ENCODE data around the gene CNKSR1. TPM values are rescaled to one million over a fixed set of nuclear protein-coding genes. Genes with fewer than 3 reads are reported as not detected.

CNKSR1 gene
- polyA plus RNA-seq, 4 donors, result 9.4 to 24.4 (median 15.5) TPM

DNA sequence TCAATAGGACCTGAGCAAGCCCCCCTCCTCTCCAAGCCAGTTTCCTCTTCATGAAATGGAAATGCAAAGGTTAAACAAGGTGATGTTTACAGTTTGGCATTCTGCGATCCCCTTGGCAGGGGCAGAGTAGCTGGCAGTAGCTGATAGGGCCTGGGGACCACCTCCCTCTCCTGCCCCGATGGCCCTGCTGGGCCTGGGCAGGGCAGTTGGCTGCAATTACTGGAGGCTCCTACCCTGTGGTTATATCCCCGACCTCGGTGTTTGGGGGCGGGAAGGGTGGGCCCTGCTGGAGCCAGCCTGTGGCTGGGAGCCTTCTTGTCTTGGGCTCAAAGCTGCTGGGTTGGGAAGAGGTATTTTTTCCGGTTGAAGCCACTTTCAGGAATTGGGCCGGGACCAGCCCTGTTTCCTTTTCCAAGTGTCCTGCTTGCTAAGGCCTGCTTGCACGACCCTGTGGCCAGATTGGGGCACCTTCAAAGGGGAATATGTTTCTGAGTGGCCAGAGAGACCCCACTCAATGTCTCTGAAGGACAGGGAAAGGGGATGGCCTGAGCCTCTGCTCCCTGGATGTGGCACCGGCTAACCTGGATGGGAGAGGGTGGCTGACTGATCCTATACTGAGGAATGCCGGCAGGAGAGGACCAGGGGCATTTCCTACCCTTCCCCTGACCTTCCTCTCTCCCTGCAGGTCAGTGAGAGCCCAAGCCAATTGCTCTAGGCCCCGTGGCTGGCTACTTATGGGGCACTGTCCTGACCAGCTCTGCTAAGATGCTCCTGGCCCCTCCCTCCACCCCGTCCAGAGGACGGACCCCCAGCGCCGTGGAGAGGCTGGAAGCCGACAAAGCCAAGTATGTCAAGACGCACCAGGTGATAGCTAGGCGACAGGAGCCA, 16.5 kb upstream of the CNKSR1 start:
- DNase-seq (ENCODE audit: low read depth in 4 of 4, low spot score in 2 of 4), result no peak

GRCh38 chr1:26161415-26162219, 15.7 kb upstream of the CNKSR1 start:
- no peak for DNase-seq (ENCODE audit: low read depth in 4 of 4, low spot score in 2 of 4)

GRCh38 chr1:26162220-26162709, 15.0 kb upstream of the CNKSR1 start:
- no peak for DNase-seq (ENCODE audit: low read depth in 4 of 4, low spot score in 2 of 4)

DNA sequence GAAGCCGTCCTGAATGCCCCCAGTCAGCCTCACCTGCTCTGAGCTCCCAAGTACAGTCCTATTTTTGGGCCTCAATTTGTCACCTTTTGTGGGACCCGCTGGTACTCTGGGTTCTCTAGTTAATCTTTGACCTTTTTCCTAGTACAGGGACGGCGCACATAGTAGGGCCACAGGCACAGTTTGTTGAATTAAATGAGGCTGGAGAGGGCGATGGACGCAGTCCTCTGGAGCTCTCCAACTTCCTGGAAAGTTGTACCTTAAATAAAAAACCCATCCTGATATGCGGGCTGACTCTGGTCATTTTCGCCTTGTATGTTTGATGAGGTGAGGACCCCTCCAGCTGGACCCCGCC, 13.6 kb upstream of the CNKSR1 start:
- DNase-seq (ENCODE audit: low read depth in 4 of 4, low spot score in 2 of 4), result no peak

GRCh38 chr1:26164036-26164860, 13.0 kb upstream of the CNKSR1 start:
- DNase-seq (ENCODE audit: low read depth in 4 of 4, low spot score in 2 of 4), result no peak

DNA sequence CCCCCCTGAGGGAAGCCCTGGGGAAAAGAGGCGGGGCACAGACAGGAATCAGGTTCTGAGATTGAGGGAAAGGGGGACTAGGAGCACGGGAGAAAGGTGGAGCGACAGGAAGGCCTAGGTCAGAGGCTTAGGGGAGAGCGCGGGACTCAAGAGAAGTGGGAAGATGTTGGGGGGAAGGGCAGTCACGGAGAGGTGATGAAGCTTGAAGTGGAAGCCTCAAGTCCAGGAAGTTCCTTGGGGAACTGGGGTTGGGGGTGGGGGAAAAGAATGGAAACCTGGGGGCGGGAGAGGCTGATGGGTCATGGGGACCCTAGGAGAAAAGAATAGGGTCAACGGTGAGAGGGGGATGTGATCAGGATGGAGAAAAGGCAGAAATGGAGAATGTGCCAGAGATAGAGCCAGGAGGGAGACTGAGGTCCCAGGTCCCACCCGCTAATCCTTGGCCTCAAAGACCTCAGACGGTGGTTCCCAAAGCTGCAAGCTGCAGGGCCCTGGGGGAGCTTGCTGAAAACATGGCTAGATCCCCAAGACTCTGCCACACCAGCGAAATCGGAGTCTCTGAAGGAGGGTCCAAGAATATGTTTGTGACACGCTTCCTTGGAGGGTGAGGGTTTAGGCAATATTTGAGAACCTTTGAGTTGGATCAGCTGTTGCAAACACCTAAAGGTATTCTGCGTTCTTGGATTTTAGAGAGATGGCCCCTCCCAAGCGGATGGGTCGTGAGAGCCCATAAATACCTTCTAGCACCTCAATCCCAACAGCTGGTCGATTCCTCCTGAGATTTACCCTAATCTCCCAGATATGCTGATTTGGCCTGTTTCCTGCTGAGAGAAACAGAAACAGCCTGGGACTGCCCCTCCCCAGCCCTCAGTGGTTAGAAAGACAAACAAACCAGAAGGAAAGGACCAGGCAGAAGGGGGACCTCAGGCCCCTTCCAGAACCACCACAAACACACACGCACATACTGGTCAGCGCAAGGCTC, 12.1 kb upstream of the CNKSR1 start:
- DNase-seq (ENCODE audit: low read depth in 4 of 4, low spot score in 2 of 4), result no peak

DNA sequence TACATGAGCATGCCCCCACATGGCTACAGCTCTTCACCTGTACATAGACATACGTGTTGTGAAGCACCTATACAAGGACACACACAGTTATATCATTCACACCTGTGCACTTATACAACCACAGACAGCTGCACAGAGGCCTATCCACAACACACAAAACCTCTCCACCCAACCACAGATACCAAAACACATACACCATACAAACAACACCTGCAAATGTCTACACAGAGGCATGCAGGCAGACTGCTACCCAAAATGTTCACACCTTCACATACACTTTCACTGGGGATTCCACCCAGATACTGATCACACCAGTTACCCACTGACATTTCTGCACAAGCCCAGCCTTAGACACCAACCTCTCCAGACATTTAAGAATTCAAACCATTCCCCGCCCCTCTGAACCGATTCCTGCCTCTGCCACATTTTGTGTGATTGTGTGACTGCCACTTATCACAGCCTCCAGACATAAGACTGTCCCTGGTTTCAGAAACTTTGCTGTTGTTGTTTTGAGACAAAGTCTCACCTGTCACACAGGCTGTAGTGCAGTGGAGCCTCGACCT, 10.5 kb upstream of the CNKSR1 start:
- no peak for DNase-seq (ENCODE audit: low read depth in 4 of 4, low spot score in 2 of 4)

GRCh38 chr1:26168410-26169197, 8.7 kb upstream of the CNKSR1 start, which contains the start of gene C1orf232:
Gene C1orf232 (minus strand): TSS chr1:26168963. CDS start chr1:26168499, 464 bp downstream.
- no peak for DNase-seq (ENCODE audit: low read depth in 4 of 4, low spot score in 2 of 4)

- DNase-seq (ENCODE audit: low read depth in 4 of 4, low spot score in 2 of 4), result no peak
These were observed 8.1 kb upstream of the CNKSR1 start for GRCh38 chr1:26169198-26169554.

GRCh38 chr1:26169669-26170471, 7.4 kb upstream of the CNKSR1 start, which contains the start of gene ZNF593:
Gene ZNF593 (plus strand): TSS chr1:26169908. CDS start chr1:26169984, 76 bp downstream.
- DNase-seq (ENCODE audit: low read depth in 4 of 4, low spot score in 2 of 4), result no peak

DNA sequence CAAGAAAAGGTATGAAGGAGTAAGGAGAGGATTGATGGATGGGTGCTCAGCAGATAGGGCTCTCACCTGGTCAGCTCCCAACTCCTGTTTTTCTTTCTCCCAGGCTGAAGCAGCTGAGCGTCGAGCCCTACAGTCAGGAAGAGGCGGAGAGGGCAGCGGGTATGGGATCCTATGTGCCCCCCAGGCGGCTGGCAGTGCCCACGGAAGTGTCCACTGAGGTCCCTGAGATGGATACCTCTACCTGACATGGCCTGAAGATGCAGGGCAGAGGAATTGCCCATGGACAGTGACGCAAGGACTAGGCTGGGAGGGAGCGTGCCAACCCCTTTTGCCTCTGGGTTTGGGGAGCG, 6.8 kb upstream of the CNKSR1 start:
- no peak for DNase-seq (ENCODE audit: low read depth in 4 of 4, low spot score in 2 of 4)

GRCh38 chr1:26171084-26172072, 5.9 kb upstream of the CNKSR1 start, which contains the start of gene ZNF593OS:
Gene ZNF593OS (minus strand): TSS chr1:26171832. CDS start chr1:26171661, 171 bp downstream.
- DNase-seq (ENCODE audit: low read depth in 4 of 4, low spot score in 2 of 4), result no peak

GRCh38 chr1:26175346-26175745, 1.9 kb upstream of the CNKSR1 start:
- no peak for DNase-seq (ENCODE audit: low read depth in 4 of 4, low spot score in 2 of 4)

GRCh38 chr1:26180010-26180506, 2.8 kb downstream of the CNKSR1 start:
- DNase-seq (ENCODE audit: low read depth in 4 of 4, low spot score in 2 of 4), result no peak

- DNase-seq (ENCODE audit: low read depth in 4 of 4, low spot score in 2 of 4), result no peak
These were observed 4.5 kb downstream of the CNKSR1 start for GRCh38 chr1:26181586-26182382.
